ENCODE data around the gene GSN. TPM values are rescaled to one million over a fixed set of nuclear protein-coding genes. Genes with fewer than 3 reads are reported as not detected.

Gene GSN
- total and polyA plus RNA-seq, 2 of the 8 experiments (the other 6 are each of a cell fraction or from before 2014, with no cell fraction given): 52.3 to 94.5 TPM

DNA sequence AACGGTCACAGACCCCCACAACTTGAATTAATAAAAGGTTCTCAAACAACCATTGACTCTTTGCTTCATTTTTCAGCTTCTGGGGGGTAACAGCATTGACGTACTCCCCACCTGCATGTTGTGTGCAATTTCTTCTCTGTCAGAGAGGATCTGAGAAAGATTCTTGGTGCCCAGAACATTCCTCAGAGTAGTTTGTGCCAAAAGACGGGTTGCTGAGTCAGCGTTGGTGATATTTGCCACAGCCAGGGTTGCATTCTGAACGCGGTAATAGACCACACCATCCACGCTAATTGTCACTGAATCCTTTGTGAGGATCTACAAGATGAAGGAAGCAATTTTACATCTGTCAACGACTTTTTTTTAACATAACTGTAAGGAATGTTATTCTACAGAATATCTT lies 81.0 kb downstream of the GSN start:
- no peaks in the 10 kb centered on the region for H4K20me1 ChIP-seq (replicated peaks in 1 of 2; ENCODE audit: control insufficient read depth in 1 of 2, insufficient read depth in 2 of 2, low read length in 2 of 2)
- POLR2A ChIA-PET (ENCODE audit: partially characterized antibody): interaction anchor here (0.7 kb wide), 1 partner anchor 602 kb away, joined by 3 read pairs; no protein-coding TSS in a partner anchor

More for the DNA sequence above, 81.0 kb downstream of the GSN start:
- Histone ChIP-seq H3K27ac (ENCODE audit: low read depth, low read length) (no peak overlapping the region), H3K9ac (replicated peaks in 1 of 4; ENCODE audit: extremely low read depth in 1 of 4, low read depth in 3 of 4, low read length in 3 of 4) (no peak overlapping the region), H4K91ac (replicated peaks; ENCODE audit: insufficient read length, low read length) (no peak overlapping the region), H4K8ac (ENCODE audit: extremely low read depth, insufficient read depth, low read length) (no peak overlapping the region), H2AK5ac (ENCODE audit: low read depth, low read length) (no peak overlapping the region), H3K9me3 (ENCODE audit: insufficient read depth in 2 of 2, low read depth in 1 of 2, low read length in 1 of 2) (no peaks in the 10 kb centered on the region), H3K4ac (replicated peaks; ENCODE audit: insufficient read length, low read depth, low read length) (no peak overlapping the region), H2BK120ac (replicated peaks; ENCODE audit: low read depth, low read length) (no peak overlapping the region), H2BK5ac (ENCODE audit: low read depth, low read length) (no peak overlapping the region), H3K27me3 (replicated peaks in 1 of 4; ENCODE audit: control insufficient read depth in 3 of 4, extremely low read depth in 1 of 4, insufficient read depth in 3 of 4, low read length in 3 of 4) (no peaks in the 10 kb centered on the region), H3K79me1 (ENCODE audit: low read depth, low read length) (no peaks in the 10 kb centered on the region), H3K4me2 (ENCODE audit: insufficient read depth in 1 of 2, low read depth in 2 of 2, low read length in 2 of 2) (no peak overlapping the region), H3K4me3 (ENCODE audit: extremely low read depth in 1 of 4, insufficient read depth in 2 of 4, low read depth in 3 of 4, low read length in 4 of 4) (no peak overlapping the region), H2BK20ac (ENCODE audit: low read length) (no peak overlapping the region), H3K4me1 (replicated peaks in 1 of 4; ENCODE audit: control insufficient read depth in 3 of 4, insufficient read depth in 4 of 4, low read length in 3 of 4) (peaks cover 0 to 5% (median 0%) of the 10 kb centered on the region in 4 experiments; a peak in 1 of 7 replicates), H2AFZ (ENCODE audit: low read length) (no peak overlapping the region), H3K23ac (ENCODE audit: insufficient read length) (no peak overlapping the region), H2BK15ac (ENCODE audit: low read length) (no peak overlapping the region), H3K23me2 (ENCODE audit: low read depth, low read length) (no peaks in the 10 kb centered on the region; the same call in 1 of the 2 replicates), H3K36me3 (ENCODE audit: control insufficient read depth in 2 of 4, insufficient read depth in 4 of 4, low read length in 3 of 4) (peaks cover 0 to 55% (median 7%) of the 10 kb centered on the region in 4 experiments; a peak in 4 of 8 replicates), H3K18ac (ENCODE audit: extremely low read depth, low read length) (no peak overlapping the region), H3K14ac (ENCODE audit: insufficient read length) (no peak overlapping the region), H4K5ac (ENCODE audit: insufficient read length, low read depth, low read length) (no peak overlapping the region), H3K56ac (replicated peaks; ENCODE audit: insufficient read length, low read depth, low read length) (no peak overlapping the region), H2BK12ac (ENCODE audit: low read depth, low read length) (no peak overlapping the region), H3K79me2 (ENCODE audit: control insufficient read depth in 1 of 2, insufficient read depth in 2 of 2, low read length in 2 of 2) (no peaks in the 10 kb centered on the region)
- FAIRE-seq (no peak), DNase-seq (ENCODE audit: low read depth in 1 of 2, low spot score in 2 of 2) (no peak)
- WGBS, 2 experiments (ENCODE audit: extremely low coverage in 1 of 2, insufficient coverage in 1 of 2, insufficient read length in 1 of 2, insufficient replicate concordance in 2 of 2, low coverage in 1 of 2, low lambda C conversion rate in 2 of 2, missing lambda C conversion rate in 1 of 2): 88% methylated on average over 8 of the region's 8 CpGs; no CpG with 5 or more reads in 1 of the 2 experiments
- CTCF ChIA-PET (ENCODE audit: partially characterized antibody): interaction anchor here (0.6 to 4.5 kb wide), 3 partner anchors 29 to 357 kb away, joined by 3 to 20 read pairs (median 5); no protein-coding TSS in a partner anchor
- TF ChIP-seq MAFK (IDR thresholded peaks at IDR 0.05; ENCODE audit: low read depth, low read length) (peak; percentile 66), EP300 (IDR thresholded peaks at IDR 0.05; ENCODE audit: borderline replicate concordance in 1 of 2, low read depth in 2 of 2, low read length in 2 of 2) (no peak), GABPA (IDR thresholded peaks at IDR 0.05; ENCODE audit: borderline replicate concordance, insufficient read depth, low read length) (no peak)

All from H1 (cell line).